ENCODE results near the gene TEX52.

Gene TEX52

DNA sequence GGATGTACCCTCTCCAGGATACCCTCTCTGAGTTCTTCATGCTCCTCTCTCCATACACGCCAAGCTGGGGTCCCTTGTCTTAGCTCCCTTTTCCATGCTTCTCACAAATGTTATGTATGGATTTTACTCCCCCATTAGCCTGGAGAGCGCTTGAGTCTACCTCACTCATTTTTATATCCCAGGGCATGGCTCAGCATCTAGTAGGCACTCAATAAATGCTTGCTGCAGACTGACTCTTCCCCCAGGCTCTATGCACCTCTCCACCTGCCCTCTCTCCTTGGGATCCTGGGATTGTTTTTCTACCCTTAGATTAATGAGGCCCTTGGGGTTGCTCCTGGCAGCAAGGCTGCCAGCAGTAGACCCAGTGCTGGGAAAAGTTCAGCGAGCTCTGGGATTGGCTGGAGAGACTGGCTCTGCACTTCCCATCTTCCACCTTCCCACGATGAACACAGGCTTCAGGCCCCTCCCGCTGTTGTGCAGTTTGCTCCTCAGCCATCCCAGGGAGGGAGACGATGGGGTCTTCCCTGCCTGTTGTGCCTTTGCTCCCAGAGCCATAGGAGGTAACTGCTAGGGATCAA is 24.2 kb downstream of the TEX52 start:
- Histone ChIP-seq H3K36me3 (ENCODE audit: control insufficient read depth, insufficient read depth, low read length) (peaks cover 15% of the 10 kb centered on the region), H3K4me1 (ENCODE audit: control insufficient read depth, insufficient read depth, low read length) (peaks cover 17% of the 10 kb centered on the region), H3K27me3 (ENCODE audit: control insufficient read depth, insufficient read depth, low read length) (no peaks in the 10 kb centered on the region), H3K9me3 (ENCODE audit: control insufficient read depth, insufficient read depth, low read length) (no peaks in the 10 kb centered on the region), H3K27ac (ENCODE audit: low read depth, low read length) (no peak overlapping the region), H3K4me3 (ENCODE audit: low read depth, low read length) (no peak overlapping the region), H3K9ac (ENCODE audit: low read depth, low read length) (no peak overlapping the region)

DNA sequence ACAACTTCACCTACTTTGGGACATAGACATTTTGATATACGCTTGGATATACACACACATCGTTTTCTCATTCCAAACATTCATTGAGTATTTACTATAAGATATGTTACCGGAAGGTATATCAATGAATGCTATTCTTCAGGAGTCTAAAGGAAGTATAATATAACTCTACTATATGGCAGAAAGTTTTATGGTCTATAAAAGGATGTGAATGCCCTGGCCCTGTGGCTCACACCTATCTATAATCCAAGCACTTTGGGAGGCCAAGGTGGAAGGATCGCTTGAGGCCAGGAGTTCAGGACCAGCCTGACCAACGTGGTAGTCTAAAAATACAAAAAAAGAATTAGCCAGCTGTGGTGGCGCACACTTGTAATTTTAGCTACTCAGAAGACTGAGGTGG is 27.6 kb downstream of the TEX52 start:
- no peak overlapping the region for H3K27ac ChIP-seq (ENCODE audit: low read depth, low read length)
- no peak overlapping the region for H3K4me3 ChIP-seq (ENCODE audit: low read depth, low read length)
- H3K9ac ChIP-seq (ENCODE audit: low read depth, low read length) = no peak overlapping the region
- H3K4me1 ChIP-seq (ENCODE audit: control insufficient read depth, insufficient read depth, low read length) = peaks cover 22% of the 10 kb centered on the region
- no peaks in the 10 kb centered on the region for H3K27me3 ChIP-seq (ENCODE audit: control insufficient read depth, insufficient read depth, low read length)
- peaks cover 46% of the 10 kb centered on the region for H3K36me3 ChIP-seq (ENCODE audit: control insufficient read depth, insufficient read depth, low read length)
- H3K9me3 ChIP-seq (ENCODE audit: control insufficient read depth, insufficient read depth, low read length) = no peaks in the 10 kb centered on the region

DNA sequence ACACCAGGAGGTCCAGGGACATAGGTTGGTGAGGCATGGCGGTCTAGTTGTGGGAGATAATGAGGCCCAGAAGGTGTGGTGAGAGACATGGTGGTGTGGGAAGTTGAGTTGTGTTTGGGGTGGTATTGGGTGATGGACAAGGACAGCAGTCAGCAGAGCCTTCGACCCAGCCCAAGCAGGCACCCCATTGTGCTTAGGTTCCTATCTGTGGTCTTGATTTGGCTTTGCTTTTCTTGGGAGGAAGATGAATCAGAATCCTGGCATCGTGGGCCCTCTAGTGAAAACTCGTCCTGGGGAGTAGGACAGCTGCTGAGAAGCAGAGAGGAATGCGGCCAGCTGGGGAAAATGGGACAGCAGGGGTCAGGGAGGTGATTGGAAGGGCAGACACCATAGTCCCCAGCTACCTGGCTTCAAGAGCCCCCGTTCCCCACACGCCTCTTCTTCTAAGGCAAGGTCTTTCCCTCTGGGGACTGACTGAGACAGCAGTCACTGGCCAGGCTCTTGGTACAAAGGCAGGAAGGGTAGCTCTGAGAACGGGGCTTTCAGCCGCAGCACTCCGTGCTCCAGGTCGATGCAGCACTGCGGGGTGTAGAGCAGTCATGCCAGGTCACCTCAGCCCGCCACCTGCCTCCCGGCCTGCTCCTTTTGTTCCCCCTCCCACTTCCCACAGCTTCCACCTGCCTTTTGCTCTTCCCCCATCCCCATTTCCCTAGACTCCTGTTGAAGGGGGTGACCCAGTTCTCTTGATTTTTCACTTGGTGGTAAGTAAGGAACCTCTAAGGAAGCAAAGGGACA is 29.9 kb downstream of the TEX52 start:
- no peak overlapping the region for H3K4me3 ChIP-seq (ENCODE audit: low read depth, low read length)
- peaks cover 70% of the 10 kb centered on the region for H3K36me3 ChIP-seq (ENCODE audit: control insufficient read depth, insufficient read depth, low read length)
- H3K4me1 ChIP-seq (ENCODE audit: control insufficient read depth, insufficient read depth, low read length) = peaks cover 21% of the 10 kb centered on the region
- peak overlapping the region; percentile 10 for H3K27ac ChIP-seq (ENCODE audit: low read depth, low read length)
- no peaks in the 10 kb centered on the region for H3K9me3 ChIP-seq (ENCODE audit: control insufficient read depth, insufficient read depth, low read length)
- no peak overlapping the region for H3K9ac ChIP-seq (ENCODE audit: low read depth, low read length)
- no peaks in the 10 kb centered on the region for H3K27me3 ChIP-seq (ENCODE audit: control insufficient read depth, insufficient read depth, low read length)

DNA sequence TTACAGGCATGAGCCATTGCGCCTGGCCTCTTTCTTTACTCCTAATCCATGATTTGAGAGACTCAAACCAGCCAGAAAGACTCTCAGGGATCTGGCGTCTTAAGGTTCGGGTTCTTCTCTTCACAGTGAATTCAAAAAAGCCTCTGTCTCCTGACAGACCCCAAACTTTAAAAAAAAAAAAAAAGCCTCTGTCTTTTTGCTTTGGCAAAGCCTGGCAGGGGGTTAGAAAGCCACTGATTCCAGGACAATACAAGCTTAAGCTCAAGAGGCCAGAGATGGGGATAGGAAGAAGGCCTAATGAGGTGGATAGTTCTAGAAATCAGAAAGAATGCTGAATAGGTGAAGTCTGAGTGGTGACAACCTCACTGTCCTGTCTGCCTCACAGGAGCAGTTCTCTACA is 30.8 kb downstream of the TEX52 start:
- H3K27me3 ChIP-seq (ENCODE audit: control insufficient read depth, insufficient read depth, low read length) = no peaks in the 10 kb centered on the region

DNA sequence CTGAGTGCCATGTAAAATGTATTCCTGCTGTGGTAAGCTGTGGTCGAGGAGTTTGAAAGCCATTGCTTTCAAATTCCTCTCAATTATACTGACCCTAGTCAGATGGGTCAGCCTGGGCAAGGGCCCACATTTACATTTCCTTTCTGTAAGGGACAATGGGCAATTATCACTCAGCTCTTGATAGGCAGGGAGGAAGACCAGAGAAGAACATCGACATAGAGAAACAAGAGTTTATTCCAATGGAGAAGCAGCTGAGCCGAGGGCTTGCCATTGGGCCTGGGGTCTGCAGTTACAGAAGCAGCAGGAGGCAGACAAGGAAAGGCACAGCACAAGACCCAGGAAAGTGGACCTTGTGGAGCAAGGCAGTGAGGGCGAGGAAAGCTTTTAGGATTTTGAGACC is 31.7 kb downstream of the TEX52 start:
- peak overlapping the region; percentile 79 for H3K27ac ChIP-seq (ENCODE audit: low read depth, low read length)

More for the DNA sequence above, 30.8 kb downstream of the TEX52 start:
- Histone ChIP-seq H3K9me3 (ENCODE audit: control insufficient read depth, insufficient read depth, low read length) (no peaks in the 10 kb centered on the region), H3K4me3 (ENCODE audit: low read depth, low read length) (no peak overlapping the region), H3K36me3 (ENCODE audit: control insufficient read depth, insufficient read depth, low read length) (peaks cover 79% of the 10 kb centered on the region), H3K4me1 (ENCODE audit: control insufficient read depth, insufficient read depth, low read length) (peaks cover 21% of the 10 kb centered on the region), H3K9ac (ENCODE audit: low read depth, low read length) (no peak overlapping the region), H3K27ac (ENCODE audit: low read depth, low read length) (no peak overlapping the region)

DNA sequence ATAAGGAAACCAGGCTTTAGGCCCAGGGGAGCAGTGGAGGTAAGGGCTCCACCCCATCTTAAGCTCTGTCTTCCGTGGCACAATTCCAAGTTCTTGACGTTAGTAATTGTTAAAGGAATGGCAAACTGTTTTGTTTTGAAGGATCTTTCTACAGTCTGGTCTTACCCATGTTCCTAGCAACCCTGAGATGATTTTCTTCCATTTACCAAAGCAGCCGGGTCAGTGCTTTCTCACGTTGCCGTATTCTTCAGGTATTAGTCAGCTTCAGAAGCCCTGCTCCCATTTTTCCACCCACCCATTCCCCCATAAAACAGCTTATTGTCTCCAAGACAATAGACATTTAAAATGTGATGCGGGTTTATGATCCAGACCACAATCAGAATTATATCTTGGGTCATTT is 32.3 kb downstream of the TEX52 start:
- Histone ChIP-seq H3K9ac (ENCODE audit: low read depth, low read length) (no peak overlapping the region), H3K36me3 (ENCODE audit: control insufficient read depth, insufficient read depth, low read length) (peaks cover 91% of the 10 kb centered on the region), H3K4me1 (ENCODE audit: control insufficient read depth, insufficient read depth, low read length) (peaks cover 25% of the 10 kb centered on the region), H3K4me3 (ENCODE audit: low read depth, low read length) (no peak overlapping the region), H3K9me3 (ENCODE audit: control insufficient read depth, insufficient read depth, low read length) (no peaks in the 10 kb centered on the region), H3K27me3 (ENCODE audit: control insufficient read depth, insufficient read depth, low read length) (no peaks in the 10 kb centered on the region), H3K27ac (ENCODE audit: low read depth, low read length) (peak overlapping the region; percentile 79)

More for the DNA sequence above, 31.7 kb downstream of the TEX52 start:
- Histone ChIP-seq H3K4me3 (ENCODE audit: low read depth, low read length) (no peak overlapping the region), H3K27me3 (ENCODE audit: control insufficient read depth, insufficient read depth, low read length) (no peaks in the 10 kb centered on the region), H3K9ac (ENCODE audit: low read depth, low read length) (no peak overlapping the region), H3K36me3 (ENCODE audit: control insufficient read depth, insufficient read depth, low read length) (peaks cover 86% of the 10 kb centered on the region), H3K9me3 (ENCODE audit: control insufficient read depth, insufficient read depth, low read length) (no peaks in the 10 kb centered on the region), H3K4me1 (ENCODE audit: control insufficient read depth, insufficient read depth, low read length) (peaks cover 23% of the 10 kb centered on the region)

DNA sequence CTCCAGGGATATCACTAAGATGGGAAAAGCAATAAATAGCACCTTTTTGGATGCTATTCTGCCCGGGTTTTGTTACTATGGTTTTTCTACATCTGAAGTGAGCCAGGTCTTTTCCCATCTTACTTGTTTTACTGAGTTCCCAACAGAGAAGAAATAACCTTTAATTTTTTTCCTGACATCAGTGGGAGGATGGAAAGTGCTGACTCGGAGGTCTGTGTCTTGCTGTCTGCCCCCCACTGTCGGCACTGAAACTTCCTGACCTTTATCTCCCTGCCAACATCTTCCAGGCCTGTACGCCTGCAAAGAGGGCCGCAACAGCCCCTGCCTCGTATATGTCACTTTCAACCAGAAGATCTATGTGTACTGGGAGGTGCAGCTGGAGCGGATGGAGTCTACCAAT is 33.4 kb downstream of the TEX52 start:
- H3K27me3 ChIP-seq (ENCODE audit: control insufficient read depth, insufficient read depth, low read length) = no peaks in the 10 kb centered on the region
- H3K27ac ChIP-seq (ENCODE audit: low read depth, low read length) = no peak overlapping the region
- no peak overlapping the region for H3K9ac ChIP-seq (ENCODE audit: low read depth, low read length)
- H3K9me3 ChIP-seq (ENCODE audit: control insufficient read depth, insufficient read depth, low read length) = no peaks in the 10 kb centered on the region
- H3K4me1 ChIP-seq (ENCODE audit: control insufficient read depth, insufficient read depth, low read length) = peaks cover 25% of the 10 kb centered on the region
- H3K4me3 ChIP-seq (ENCODE audit: low read depth, low read length) = no peak overlapping the region
- H3K36me3 ChIP-seq (ENCODE audit: control insufficient read depth, insufficient read depth, low read length) = peaks cover 90% of the 10 kb centered on the region

DNA sequence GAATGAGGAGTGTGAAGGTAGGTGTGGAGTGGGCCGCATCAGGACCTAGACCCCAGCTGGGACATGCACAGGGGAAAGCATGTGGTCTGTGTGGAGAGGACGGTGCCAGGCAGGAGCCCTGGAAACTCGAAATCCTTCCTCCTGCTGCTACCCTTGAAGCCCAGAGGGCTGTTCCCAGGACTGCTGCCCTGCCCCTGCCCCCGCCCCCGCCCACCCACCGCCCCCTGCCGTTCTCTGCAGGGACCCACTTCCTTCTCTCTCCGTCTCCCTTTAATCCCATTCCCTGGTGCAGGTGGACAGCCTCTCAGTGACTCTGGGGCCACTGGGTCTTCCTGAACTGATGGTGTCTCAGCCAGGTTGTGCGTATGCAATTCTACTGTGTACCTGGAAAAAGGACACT is 36.4 kb downstream of the TEX52 start:
- no peak overlapping the region for H3K9ac ChIP-seq (ENCODE audit: low read depth, low read length)

DNA sequence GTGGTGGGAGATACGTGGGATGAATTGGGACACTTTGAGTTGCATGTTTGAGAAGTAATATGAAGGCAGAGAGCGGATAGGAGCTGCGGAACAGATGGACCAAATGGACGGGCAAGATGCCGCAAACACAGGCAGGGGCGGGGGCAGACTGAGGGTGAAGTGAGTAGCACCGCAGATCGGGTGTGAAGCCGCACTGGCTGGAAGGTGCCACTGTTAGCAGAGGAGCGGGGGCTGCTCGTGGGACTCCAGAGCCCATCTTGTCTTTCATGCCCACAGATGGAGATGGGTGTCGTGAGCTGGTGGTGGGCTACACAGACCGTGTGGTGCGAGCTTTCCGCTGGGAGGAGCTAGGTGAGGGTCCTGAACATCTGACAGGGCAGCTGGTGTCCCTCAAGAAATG is 37.0 kb downstream of the TEX52 start:
- Histone ChIP-seq H3K36me3 (ENCODE audit: control insufficient read depth, insufficient read depth, low read length) (peaks cover 75% of the 10 kb centered on the region), H3K4me3 (ENCODE audit: low read depth, low read length) (no peak overlapping the region), H3K27me3 (ENCODE audit: control insufficient read depth, insufficient read depth, low read length) (no peaks in the 10 kb centered on the region), H3K9me3 (ENCODE audit: control insufficient read depth, insufficient read depth, low read length) (no peaks in the 10 kb centered on the region), H3K27ac (ENCODE audit: low read depth, low read length) (no peak overlapping the region), H3K9ac (ENCODE audit: low read depth, low read length) (no peak overlapping the region), H3K4me1 (ENCODE audit: control insufficient read depth, insufficient read depth, low read length) (peaks cover 12% of the 10 kb centered on the region; the same call in 1 of the 2 replicates)

More for the DNA sequence above, 36.4 kb downstream of the TEX52 start:
- H3K27ac ChIP-seq (ENCODE audit: low read depth, low read length) = no peak overlapping the region
- H3K4me3 ChIP-seq (ENCODE audit: low read depth, low read length) = no peak overlapping the region
- no peaks in the 10 kb centered on the region for H3K27me3 ChIP-seq (ENCODE audit: control insufficient read depth, insufficient read depth, low read length)
- H3K9me3 ChIP-seq (ENCODE audit: control insufficient read depth, insufficient read depth, low read length) = no peaks in the 10 kb centered on the region
- peaks cover 81% of the 10 kb centered on the region for H3K36me3 ChIP-seq (ENCODE audit: control insufficient read depth, insufficient read depth, low read length)
- peaks cover 17% of the 10 kb centered on the region for H3K4me1 ChIP-seq (ENCODE audit: control insufficient read depth, insufficient read depth, low read length)

DNA sequence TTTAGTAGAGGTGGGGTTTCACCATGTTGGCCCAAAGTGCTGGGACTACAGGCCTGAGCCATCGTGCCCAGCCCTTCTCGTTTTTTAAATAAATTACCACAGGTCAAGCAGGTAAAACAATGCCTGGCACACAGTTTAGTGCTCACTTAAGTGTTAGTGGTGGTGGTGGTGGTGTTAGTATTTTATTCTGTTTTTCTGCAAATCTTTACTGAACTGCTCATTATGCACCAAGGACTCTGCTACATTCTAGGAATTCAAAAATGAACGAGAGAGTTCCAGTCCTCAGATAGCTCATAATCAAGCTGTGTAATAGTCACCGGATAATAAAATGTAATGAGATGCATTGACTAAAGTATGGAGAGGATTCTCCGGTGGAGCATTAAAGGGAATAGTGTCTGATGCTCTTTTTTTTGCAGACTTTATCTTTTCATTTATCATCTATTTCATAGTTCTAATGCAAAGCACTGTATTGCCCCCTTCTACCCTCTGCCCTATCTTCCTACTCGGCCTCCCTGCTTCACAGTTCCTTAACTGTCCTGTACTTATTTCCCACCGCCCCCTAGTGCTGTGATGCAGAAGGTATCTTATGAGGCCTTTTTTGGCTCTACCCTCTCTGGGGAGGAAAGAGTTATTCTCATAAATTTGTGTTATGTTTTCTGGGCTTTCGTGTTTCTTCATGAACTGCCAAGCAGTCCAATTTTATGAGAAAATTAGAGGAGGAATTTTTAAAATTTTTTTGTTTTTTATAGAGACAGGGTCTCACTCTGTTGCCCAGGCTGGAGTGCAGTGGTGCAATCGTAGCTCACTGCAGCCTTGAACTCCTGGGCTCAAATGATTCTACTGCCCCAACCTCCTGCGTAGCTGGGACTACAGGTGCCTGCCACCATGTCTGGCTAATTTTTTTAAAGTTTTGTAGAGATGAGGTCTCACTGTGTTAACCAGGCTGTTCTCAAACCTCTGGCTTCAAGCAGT is 43.3 kb downstream of the TEX52 start:
- peaks cover 18% of the 10 kb centered on the region for H3K36me3 ChIP-seq (ENCODE audit: control insufficient read depth, insufficient read depth, low read length)
- peak overlapping the region; percentile 93 for H3K27ac ChIP-seq (ENCODE audit: low read depth, low read length)
- peaks cover 8% of the 10 kb centered on the region for H3K4me1 ChIP-seq (ENCODE audit: control insufficient read depth, insufficient read depth, low read length)
- no peaks in the 10 kb centered on the region for H3K9me3 ChIP-seq (ENCODE audit: control insufficient read depth, insufficient read depth, low read length)
- H3K9ac ChIP-seq (ENCODE audit: low read depth, low read length) = peak overlapping the region; percentile 96
- H3K4me3 ChIP-seq (ENCODE audit: low read depth, low read length) = peak overlapping the region; percentile 76
- H3K27me3 ChIP-seq (ENCODE audit: control insufficient read depth, insufficient read depth, low read length) = no peaks in the 10 kb centered on the region

Measured in HUES48 (cell line).